ENCODE results near the gene KIAA1755.
"Not testable (repeated sequence)": the region's sequence is repeated elsewhere in the genome, so short reads cannot be mapped to it uniquely, and the experiment has no call there.

The KIAA1755 gene

GRCh38 chr20:38284893-38285444 is 24.4 kb upstream of the KIAA1755 start:
- Histone ChIP-seq H3F3A (ENCODE audit: control insufficient read depth, insufficient read depth) (no peaks in the 10 kb centered on the region), H3K79me2 (ENCODE audit: control insufficient read depth, low read length) (no peaks in the 10 kb centered on the region), H3K9me2 (replicated peaks; ENCODE audit: control insufficient read depth, low read length) (no peaks in the 10 kb centered on the region), H3K4me1 (ENCODE audit: control insufficient read depth, low read length) (no peaks in the 10 kb centered on the region), H3K9me3 (ENCODE audit: control insufficient read depth, insufficient read depth, low read length) (no peaks in the 10 kb centered on the region), H4K20me1 (ENCODE audit: control insufficient read depth, insufficient read depth, low read depth, low read length) (no peaks in the 10 kb centered on the region), H3K27me3 (ENCODE audit: control insufficient read depth, low read length) (peaks cover 4% of the 10 kb centered on the region), H3K27ac (ENCODE audit: low read depth, low read length) (no peak overlapping the region), H3K4me2 (ENCODE audit: low read length) (no peak overlapping the region), H3K4me3 (ENCODE audit: low read length) (no peak overlapping the region), H3K36me3 (ENCODE audit: control insufficient read depth, low read length) (no peaks in the 10 kb centered on the region)
- TF ChIP-seq, protein P1, sequence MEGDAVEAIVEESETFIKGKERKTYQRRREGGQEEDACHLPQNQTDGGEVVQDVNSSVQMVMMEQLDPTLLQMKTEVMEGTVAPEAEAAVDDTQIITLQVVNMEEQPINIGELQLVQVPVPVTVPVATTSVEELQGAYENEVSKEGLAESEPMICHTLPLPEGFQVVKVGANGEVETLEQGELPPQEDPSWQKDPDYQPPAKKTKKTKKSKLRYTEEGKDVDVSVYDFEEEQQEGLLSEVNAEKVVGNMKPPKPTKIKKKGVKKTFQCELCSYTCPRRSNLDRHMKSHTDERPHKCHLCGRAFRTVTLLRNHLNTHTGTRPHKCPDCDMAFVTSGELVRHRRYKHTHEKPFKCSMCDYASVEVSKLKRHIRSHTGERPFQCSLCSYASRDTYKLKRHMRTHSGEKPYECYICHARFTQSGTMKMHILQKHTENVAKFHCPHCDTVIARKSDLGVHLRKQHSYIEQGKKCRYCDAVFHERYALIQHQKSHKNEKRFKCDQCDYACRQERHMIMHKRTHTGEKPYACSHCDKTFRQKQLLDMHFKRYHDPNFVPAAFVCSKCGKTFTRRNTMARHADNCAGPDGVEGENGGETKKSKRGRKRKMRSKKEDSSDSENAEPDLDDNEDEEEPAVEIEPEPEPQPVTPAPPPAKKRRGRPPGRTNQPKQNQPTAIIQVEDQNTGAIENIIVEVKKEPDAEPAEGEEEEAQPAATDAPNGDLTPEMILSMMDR (IDR thresholded peaks at IDR 0.05; ENCODE audit: low read depth, low read length, poor library complexity, severe bottlenecking) = no peak
- no peak for TF ChIP-seq EZH2phosphoT487 (IDR thresholded peaks at IDR 0.05; ENCODE audit: borderline replicate concordance, low read length)

DNA sequence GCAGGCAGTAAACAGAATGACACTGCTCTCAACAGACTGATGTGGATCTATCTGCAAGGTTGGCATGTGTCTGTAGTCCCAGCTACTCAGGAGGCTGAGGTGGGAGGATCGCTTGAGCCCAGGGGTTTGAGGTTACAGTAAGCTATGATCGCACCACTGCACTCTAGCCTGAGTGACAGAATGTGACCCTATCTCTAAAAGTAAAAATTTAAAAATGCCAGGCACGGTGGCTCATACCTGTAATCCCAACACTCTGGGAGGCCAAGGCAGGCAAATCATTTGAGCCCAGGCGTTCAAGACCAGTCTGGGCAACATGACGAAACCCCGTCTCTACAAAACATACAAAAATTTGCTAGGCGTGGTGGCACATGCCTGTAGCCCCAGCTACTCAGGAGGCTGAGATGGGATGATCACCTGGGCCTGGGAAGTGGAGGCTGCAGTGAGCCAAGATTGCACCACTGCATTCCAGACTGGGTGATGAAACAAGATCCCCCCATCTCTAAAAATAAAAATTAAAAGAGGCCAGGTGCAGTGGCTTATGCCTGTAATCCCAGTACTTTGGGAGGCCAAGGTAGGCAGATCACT is 23.6 kb upstream of the KIAA1755 start:
- not testable (repeated sequence) for H3K79me2 ChIP-seq (ENCODE audit: control insufficient read depth, low read length); H3K27me3 ChIP-seq (ENCODE audit: control insufficient read depth, low read length); H3K27ac ChIP-seq (ENCODE audit: low read depth, low read length); H3K9me2 ChIP-seq (replicated peaks; ENCODE audit: control insufficient read depth, low read length); H4K20me1 ChIP-seq (ENCODE audit: control insufficient read depth, insufficient read depth, low read depth, low read length); H3F3A ChIP-seq (ENCODE audit: control insufficient read depth, insufficient read depth); H3K4me3 ChIP-seq (ENCODE audit: low read length); H3K4me2 ChIP-seq (ENCODE audit: low read length); H3K36me3 ChIP-seq (ENCODE audit: control insufficient read depth, low read length); H3K9me3 ChIP-seq (ENCODE audit: control insufficient read depth, insufficient read depth, low read length); H3K4me1 ChIP-seq (ENCODE audit: control insufficient read depth, low read length)

GRCh38 chr20:38283236-38283635 is 22.7 kb upstream of the KIAA1755 start:
- H3K9me2 ChIP-seq (replicated peaks; ENCODE audit: control insufficient read depth, low read length) = no peaks in the 10 kb centered on the region
- no peak overlapping the region for H3K4me3 ChIP-seq (ENCODE audit: low read length)
- no peak overlapping the region for H3K27ac ChIP-seq (ENCODE audit: low read depth, low read length)
- no peaks in the 10 kb centered on the region for H3K4me1 ChIP-seq (ENCODE audit: control insufficient read depth, low read length)
- H3K36me3 ChIP-seq (ENCODE audit: control insufficient read depth, low read length) = no peaks in the 10 kb centered on the region
- no peaks in the 10 kb centered on the region for H3K79me2 ChIP-seq (ENCODE audit: control insufficient read depth, low read length)
- H3K27me3 ChIP-seq (ENCODE audit: control insufficient read depth, low read length) = peaks cover 4% of the 10 kb centered on the region
- H4K20me1 ChIP-seq (ENCODE audit: control insufficient read depth, insufficient read depth, low read depth, low read length) = no peaks in the 10 kb centered on the region
- no peaks in the 10 kb centered on the region for H3F3A ChIP-seq (ENCODE audit: control insufficient read depth, insufficient read depth)
- H3K9me3 ChIP-seq (ENCODE audit: control insufficient read depth, insufficient read depth, low read length) = no peaks in the 10 kb centered on the region
- TF ChIP-seq, protein P1 (IDR thresholded peaks at IDR 0.05; ENCODE audit: low read depth, low read length, poor library complexity, severe bottlenecking) = no peak
- TF ChIP-seq EZH2phosphoT487 (IDR thresholded peaks at IDR 0.05; ENCODE audit: borderline replicate concordance, low read length) = no peak
- no peak overlapping the region for H3K4me2 ChIP-seq (ENCODE audit: low read length)

GRCh38 chr20:38281176-38281915 is 20.8 kb upstream of the KIAA1755 start:
- not testable (repeated sequence) for H4K20me1 ChIP-seq (ENCODE audit: control insufficient read depth, insufficient read depth, low read depth, low read length); H3K4me3 ChIP-seq (ENCODE audit: low read length); H3F3A ChIP-seq (ENCODE audit: control insufficient read depth, insufficient read depth); H3K36me3 ChIP-seq (ENCODE audit: control insufficient read depth, low read length); H3K27me3 ChIP-seq (ENCODE audit: control insufficient read depth, low read length); H3K4me2 ChIP-seq (ENCODE audit: low read length); H3K27ac ChIP-seq (ENCODE audit: low read depth, low read length); H3K9me3 ChIP-seq (ENCODE audit: control insufficient read depth, insufficient read depth, low read length); H3K9me2 ChIP-seq (replicated peaks; ENCODE audit: control insufficient read depth, low read length); H3K4me1 ChIP-seq (ENCODE audit: control insufficient read depth, low read length); H3K79me2 ChIP-seq (ENCODE audit: control insufficient read depth, low read length)
- TF ChIP-seq, protein P1 (IDR thresholded peaks at IDR 0.05; ENCODE audit: low read depth, low read length, poor library complexity, severe bottlenecking) = peak; percentile 41

Measured in DOHH2 (cell line).